ENCODE data around the gene ABHD2.

DNA sequence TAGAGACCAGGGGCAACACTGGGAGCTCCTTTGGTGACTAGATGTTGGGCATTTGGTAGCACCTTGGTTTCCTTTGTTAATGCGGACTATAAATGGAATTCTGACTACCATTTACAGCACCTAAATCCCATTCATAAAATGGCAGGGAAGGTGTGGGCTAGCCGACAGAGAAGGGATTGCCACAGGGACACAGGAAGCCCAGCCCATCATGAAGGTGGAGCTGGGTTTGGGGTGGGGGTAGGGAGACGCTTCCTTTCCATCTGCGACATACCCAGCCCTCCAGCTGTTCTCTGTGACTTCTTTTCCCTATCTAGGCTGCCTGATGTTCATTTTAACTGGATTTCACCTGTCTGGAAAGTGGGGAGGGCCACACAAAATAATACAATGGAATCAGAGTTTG, 21.0 kb downstream of the ABHD2 start:
- no peak for TF ChIP-seq POLR2A (IDR thresholded peaks at IDR 0.05)
- TF ChIP-seq, protein P1, sequence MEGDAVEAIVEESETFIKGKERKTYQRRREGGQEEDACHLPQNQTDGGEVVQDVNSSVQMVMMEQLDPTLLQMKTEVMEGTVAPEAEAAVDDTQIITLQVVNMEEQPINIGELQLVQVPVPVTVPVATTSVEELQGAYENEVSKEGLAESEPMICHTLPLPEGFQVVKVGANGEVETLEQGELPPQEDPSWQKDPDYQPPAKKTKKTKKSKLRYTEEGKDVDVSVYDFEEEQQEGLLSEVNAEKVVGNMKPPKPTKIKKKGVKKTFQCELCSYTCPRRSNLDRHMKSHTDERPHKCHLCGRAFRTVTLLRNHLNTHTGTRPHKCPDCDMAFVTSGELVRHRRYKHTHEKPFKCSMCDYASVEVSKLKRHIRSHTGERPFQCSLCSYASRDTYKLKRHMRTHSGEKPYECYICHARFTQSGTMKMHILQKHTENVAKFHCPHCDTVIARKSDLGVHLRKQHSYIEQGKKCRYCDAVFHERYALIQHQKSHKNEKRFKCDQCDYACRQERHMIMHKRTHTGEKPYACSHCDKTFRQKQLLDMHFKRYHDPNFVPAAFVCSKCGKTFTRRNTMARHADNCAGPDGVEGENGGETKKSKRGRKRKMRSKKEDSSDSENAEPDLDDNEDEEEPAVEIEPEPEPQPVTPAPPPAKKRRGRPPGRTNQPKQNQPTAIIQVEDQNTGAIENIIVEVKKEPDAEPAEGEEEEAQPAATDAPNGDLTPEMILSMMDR (IDR thresholded peaks at IDR 0.05), result no peak
